CD8-positive, alpha-beta memory T cell (primary cell): ENCODE data around the gene PPM1H. TPM values are rescaled to one million over a fixed set of nuclear protein-coding genes. Genes with fewer than 3 reads are reported as not detected.

ENCODE experiments used
- CTCF ChIA-PET: fragments of 350-600 bp; sonication (Branson Sonifier 250); formaldehyde crosslinking; loops from one replicate; lab custom pipeline; 2021; ENCODE audit warnings: antibody characterized with exemption; lab: Charles Lee
- POLR2A ChIA-PET: fragments of 350-600 bp; sonication (Branson Sonifier 250); formaldehyde crosslinking; loops from one replicate; lab custom pipeline; 2021; ENCODE audit warnings: antibody characterized with exemption; lab: Charles Lee
- DNase-seq, 5 donors: peaks; one replicate each; pipeline versions ENCODE4 v3.0.0 to v3.0.0-alpha.2; 2020 to 2022; ENCODE audit warnings: mixed read lengths in 1 of 5
- H3K27ac ChIP-seq: one replicate; pipeline ENCODE4 v1.7.0; 2013; ENCODE audit warnings: low read depth, mild to moderate bottlenecking, low read length, moderate library complexity
- H3K27me3 ChIP-seq: 2 replicates; pipeline ENCODE4 v1.7.0; 2013; ENCODE audit warnings: low read length, mild to moderate bottlenecking; ENCODE audit not compliant: insufficient read depth, poor library complexity, severe bottlenecking
- H3K36me3 ChIP-seq: 2 replicates; pipeline ENCODE4 v1.7.0; 2013; ENCODE audit warnings: mild to moderate bottlenecking, low read length, moderate library complexity; ENCODE audit not compliant: insufficient read depth
- H3K4me1 ChIP-seq: 2 replicates; pipeline ENCODE4 v1.7.0; 2013; ENCODE audit warnings: mild to moderate bottlenecking, low read length, moderate library complexity; ENCODE audit not compliant: insufficient read depth
- H3K4me3 ChIP-seq: 2 replicates; pipeline ENCODE4 v1.7.0; 2013; ENCODE audit warnings: mild to moderate bottlenecking, low read length
- H3K9me3 ChIP-seq: 2 replicates; pipeline ENCODE4 v1.7.0; 2013; ENCODE audit warnings: mild to moderate bottlenecking, low read length
- H3K27ac Mint-ChIP-seq, 8 donors: one replicate each; pipeline ENCODE4 v1.8.0; 2020 to 2021; ENCODE audit warnings: mixed read lengths in 8 of 8, mild to moderate bottlenecking in 6 of 8, inconsistent platforms in 3 of 8, moderate library complexity in 3 of 8
- H3K27me3 Mint-ChIP-seq, 2 donors: one replicate each; pipeline ENCODE4 v1.8.0; 2020 to 2021; ENCODE audit warnings: mixed read lengths in 2 of 2, mild to moderate bottlenecking in 1 of 2, moderate library complexity in 1 of 2
- H3K36me3 Mint-ChIP-seq, 3 donors: one replicate each; pipeline ENCODE4 v1.8.0; 2020 to 2021; ENCODE audit warnings: mixed read lengths in 3 of 3, inconsistent platforms in 1 of 3, mild to moderate bottlenecking in 1 of 3
- H3K4me1 Mint-ChIP-seq, 3 donors: one replicate each; pipeline ENCODE4 v1.8.0; 2020 to 2021; ENCODE audit warnings: mixed read lengths in 3 of 3, inconsistent platforms in 1 of 3, mild to moderate bottlenecking in 1 of 3
- H3K4me3 Mint-ChIP-seq, 7 donors: one replicate each; pipeline ENCODE4 v1.8.0; 2020 to 2021; ENCODE audit warnings: mixed read lengths in 7 of 7, mild to moderate bottlenecking in 6 of 7, moderate library complexity in 4 of 7, inconsistent platforms in 2 of 7
- H3K9me3 Mint-ChIP-seq, 5 donors: one replicate each; pipeline ENCODE4 v1.8.0; 2020 to 2022; ENCODE audit warnings: mixed read lengths in 5 of 5, mild to moderate bottlenecking in 3 of 5, moderate library complexity in 2 of 5, inconsistent platforms in 1 of 5
- polyA plus RNA-seq: library from polyadenylated mRNA; unstranded; fragments of 300-500 nt; fragmentation: Illumina TruSeq; gene quantifications from one replicate; pipeline ENCODE4 v1.2.3, GENCODE V29; 2021
- total RNA-seq, 2 experiments: library from RNA; stranded (reverse); gene quantifications; one replicate each; pipeline ENCODE4 v1.2.3, GENCODE V29; 2021

PPM1H gene
- total and polyA plus RNA-seq, 3 experiments from 2014 or later: 0.13 TPM; not detected in 1

DNA sequence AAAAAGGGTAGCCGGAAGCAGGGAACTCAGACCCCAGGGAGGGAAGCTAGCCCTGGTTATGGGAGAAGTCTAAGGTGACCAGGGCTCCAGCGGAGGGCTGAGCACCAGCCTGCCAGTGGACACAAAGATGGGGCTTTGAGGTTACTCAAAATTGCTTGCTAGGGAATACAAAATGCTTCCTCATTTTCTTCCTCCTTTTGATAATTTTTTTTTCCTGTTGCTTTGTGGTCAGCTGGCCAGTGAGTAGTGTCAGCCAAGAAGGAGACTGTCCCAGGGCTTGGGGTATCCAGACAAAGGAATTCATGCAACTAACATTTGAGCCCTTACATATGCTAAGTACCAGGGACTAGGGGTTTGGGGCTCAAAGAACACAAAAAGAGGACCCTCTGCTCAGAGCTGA lies 206.2 kb downstream of the PPM1H start:
- Mint-ChIP-seq H3K36me3 (no peaks in the 10 kb centered on the region), H3K4me1 (no peaks in the 10 kb centered on the region), H3K9me3 (no peaks in the 10 kb centered on the region), H3K27ac (peak overlapping the region in 1 of 8 donors; percentile 15), H3K27me3 (peaks cover 0 to 3% of the 10 kb centered on the region in 2 donors), H3K4me3 (no peak overlapping the region)
- no peak for DNase-seq
- Histone ChIP-seq H3K27ac (no peak overlapping the region), H3K9me3 (no peaks in the 10 kb centered on the region), H3K4me1 (no peaks in the 10 kb centered on the region), H3K4me3 (no peak overlapping the region), H3K27me3 (no peaks in the 10 kb centered on the region), H3K36me3 (no peaks in the 10 kb centered on the region)
- ChIA-PET POLR2A (no interaction called here), CTCF (interaction anchor here (0.9 to 1.2 kb wide), 2 partner anchors 9 to 147 kb away, joined by 3 read pairs; no protein-coding TSS in a partner anchor)

DNA sequence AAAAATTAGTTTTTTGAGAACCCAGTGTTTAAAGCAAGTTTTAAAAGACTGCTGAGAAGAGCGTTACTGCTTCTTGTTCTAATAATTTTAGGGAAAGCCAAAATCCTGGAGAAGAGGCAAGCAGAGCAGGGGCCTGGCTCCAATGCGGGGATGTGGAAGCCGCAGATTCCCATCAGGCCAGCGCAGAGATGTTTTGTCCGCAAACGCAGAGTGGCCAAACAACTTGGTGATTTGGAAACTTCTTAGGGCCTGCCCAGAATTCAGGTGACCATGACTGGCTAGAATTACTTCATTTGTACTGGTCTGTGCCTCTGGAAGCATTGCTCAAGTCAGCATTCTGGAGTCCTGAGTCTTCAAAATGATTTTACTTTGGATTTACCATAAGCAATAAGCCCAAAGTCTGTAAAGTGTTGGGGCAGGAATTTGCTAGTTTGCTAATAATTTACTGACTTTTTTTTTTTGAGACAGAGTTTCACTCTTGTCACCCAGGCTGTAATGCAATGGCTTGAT lies 208.4 kb downstream of the PPM1H start:
- peaks cover 0 to 3% of the 10 kb centered on the region in 2 donors for H3K27me3 Mint-ChIP-seq
- no peaks in the 10 kb centered on the region for H3K27me3 ChIP-seq
- no peaks in the 10 kb centered on the region for H3K4me1 Mint-ChIP-seq
- no peak overlapping the region for H3K4me3 Mint-ChIP-seq
- H3K4me3 ChIP-seq: no peak overlapping the region
- H3K9me3 ChIP-seq: no peaks in the 10 kb centered on the region
- ChIA-PET POLR2A (interaction anchor here (0.7 kb wide), 1 partner anchor 117 kb away, joined by 3 read pairs; no protein-coding TSS in a partner anchor), CTCF (no interaction called here)
- H3K36me3 Mint-ChIP-seq: no peaks in the 10 kb centered on the region
- no peaks in the 10 kb centered on the region for H3K9me3 Mint-ChIP-seq
- no peaks in the 10 kb centered on the region for H3K36me3 ChIP-seq
- H3K27ac ChIP-seq: no peak overlapping the region
- no peak overlapping the region for H3K27ac Mint-ChIP-seq
- DNase-seq: no peak
- no peaks in the 10 kb centered on the region for H3K4me1 ChIP-seq

DNA sequence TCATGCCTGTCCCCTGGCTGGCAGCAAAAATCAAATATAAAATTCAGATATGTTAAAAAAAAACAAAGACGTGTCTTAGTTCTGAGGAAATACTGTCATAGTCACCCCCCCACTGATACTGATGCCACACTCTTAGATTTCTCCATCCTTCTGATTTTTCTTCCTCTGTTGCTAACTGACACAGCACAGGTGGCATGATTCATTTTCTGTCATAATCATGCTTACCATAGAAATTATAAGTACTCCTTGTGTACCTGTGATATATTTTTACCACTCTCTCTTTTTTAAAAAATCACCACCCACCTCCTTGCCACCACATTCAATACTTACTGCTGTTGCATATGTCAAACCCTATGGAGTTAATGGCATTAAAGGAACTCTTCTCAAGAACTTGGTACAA lies 209.2 kb downstream of the PPM1H start:
- Mint-ChIP-seq H3K4me1 (no peaks in the 10 kb centered on the region), H3K27me3 (peaks cover 0 to 5% of the 10 kb centered on the region in 2 donors), H3K4me3 (no peak overlapping the region), H3K36me3 (no peaks in the 10 kb centered on the region), H3K27ac (no peak overlapping the region), H3K9me3 (no peaks in the 10 kb centered on the region)
- no peaks in the 10 kb centered on the region for H3K36me3 ChIP-seq
- CTCF ChIA-PET: no interaction called here
- H3K4me3 ChIP-seq: no peak overlapping the region
- DNase-seq: no peak
- POLR2A ChIA-PET: no interaction called here
- H3K4me1 ChIP-seq: no peaks in the 10 kb centered on the region
- H3K27ac ChIP-seq: no peak overlapping the region
- no peaks in the 10 kb centered on the region for H3K9me3 ChIP-seq
- no peaks in the 10 kb centered on the region for H3K27me3 ChIP-seq

DNA sequence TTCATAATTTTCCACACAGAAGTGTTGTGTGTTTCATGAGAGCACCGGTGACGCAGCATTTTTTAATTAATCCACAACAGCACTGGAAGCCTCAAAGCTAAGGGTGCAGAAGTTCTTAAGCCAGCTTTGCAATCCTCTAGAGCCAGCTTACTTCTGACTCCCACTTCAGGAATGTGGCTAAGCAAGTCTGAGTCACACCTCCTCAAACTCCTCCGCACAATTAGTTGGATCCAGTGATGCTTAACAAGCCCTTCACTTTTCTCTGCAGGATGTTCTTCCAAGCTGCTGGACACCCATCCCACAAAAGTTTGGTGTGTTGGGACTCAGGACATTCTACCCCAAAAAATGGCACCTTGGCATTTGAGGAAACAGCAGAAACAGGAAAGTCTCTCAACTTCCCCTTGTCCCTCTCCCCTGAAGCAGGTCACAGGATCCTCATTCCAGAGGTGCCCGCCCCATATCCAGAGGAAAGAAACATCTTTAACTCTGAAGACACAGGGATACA lies 210.0 kb downstream of the PPM1H start:
- no peaks in the 10 kb centered on the region for H3K9me3 ChIP-seq
- H3K27me3 ChIP-seq: no peaks in the 10 kb centered on the region
- POLR2A ChIA-PET: no interaction called here
- no peak overlapping the region for H3K4me3 ChIP-seq
- Mint-ChIP-seq H3K27me3 (peaks cover 0 to 5% of the 10 kb centered on the region in 2 donors), H3K4me3 (no peak overlapping the region), H3K4me1 (no peaks in the 10 kb centered on the region), H3K9me3 (no peaks in the 10 kb centered on the region), H3K27ac (no peak overlapping the region), H3K36me3 (no peaks in the 10 kb centered on the region)
- H3K27ac ChIP-seq: no peak overlapping the region
- DNase-seq: no peak
- no peaks in the 10 kb centered on the region for H3K4me1 ChIP-seq
- CTCF ChIA-PET: no interaction called here
- no peaks in the 10 kb centered on the region for H3K36me3 ChIP-seq

DNA sequence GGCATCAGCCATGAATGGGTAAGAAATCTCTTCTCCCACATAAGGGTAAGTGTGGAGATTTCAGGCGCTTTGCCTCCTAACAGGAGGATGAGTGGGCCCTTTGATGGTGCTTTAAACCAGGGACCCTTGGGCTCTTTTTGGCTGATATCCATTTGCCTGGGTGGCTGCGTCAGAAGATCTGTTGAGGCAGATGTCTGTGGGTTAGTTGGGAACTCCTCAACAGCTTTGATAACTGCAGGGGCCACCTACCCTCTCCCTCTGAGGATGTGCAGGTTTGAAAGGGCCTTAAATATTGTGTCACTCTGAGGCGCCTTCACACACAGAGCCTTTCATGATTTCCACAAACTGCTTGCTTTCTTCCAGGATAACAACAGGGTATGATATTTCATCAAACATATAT lies 210.7 kb downstream of the PPM1H start:
- Histone ChIP-seq H3K4me1 (no peaks in the 10 kb centered on the region), H3K27me3 (no peaks in the 10 kb centered on the region), H3K9me3 (no peaks in the 10 kb centered on the region), H3K27ac (no peak overlapping the region), H3K4me3 (no peak overlapping the region), H3K36me3 (no peaks in the 10 kb centered on the region)
- Mint-ChIP-seq H3K36me3 (no peaks in the 10 kb centered on the region), H3K27ac (no peak overlapping the region), H3K27me3 (peaks cover 0 to 5% of the 10 kb centered on the region in 2 donors), H3K4me1 (no peaks in the 10 kb centered on the region), H3K9me3 (no peaks in the 10 kb centered on the region), H3K4me3 (no peak overlapping the region)
- ChIA-PET CTCF (no interaction called here), POLR2A (no interaction called here)
- no peak for DNase-seq

DNA sequence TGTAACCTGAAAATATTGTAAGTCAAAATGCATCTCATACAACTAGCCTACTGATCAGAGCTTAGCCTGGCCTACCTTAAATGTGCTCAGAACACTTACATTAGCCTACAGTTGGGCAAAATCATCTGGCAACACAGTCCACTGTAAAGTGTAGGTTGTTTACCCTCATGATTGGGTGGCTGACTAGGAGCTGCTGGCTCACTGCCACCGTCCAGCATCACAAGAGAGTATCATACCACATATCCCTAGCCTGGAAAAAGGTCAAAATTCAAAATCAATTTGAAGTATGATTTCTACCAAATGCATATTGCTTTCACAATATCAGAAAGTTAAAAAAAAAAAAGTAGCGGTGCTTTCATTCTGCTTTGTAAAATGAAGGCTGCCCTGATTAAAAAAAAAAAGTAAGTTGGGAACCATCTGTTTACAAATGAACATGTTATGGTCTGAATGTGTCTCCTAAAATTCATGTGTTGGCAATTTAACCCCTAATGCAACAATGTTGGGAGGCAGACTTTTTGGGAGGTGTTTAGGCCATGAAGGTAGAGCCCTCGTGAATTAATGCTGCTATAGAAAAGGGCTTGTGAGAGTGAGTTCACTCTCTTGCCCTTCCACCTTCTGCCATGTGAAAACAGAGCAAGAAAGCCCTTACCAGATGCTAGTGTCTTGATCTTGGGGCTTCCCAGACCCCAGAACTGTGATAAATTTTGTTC lies 211.8 kb downstream of the PPM1H start:
- Mint-ChIP-seq H3K4me3 (no peak overlapping the region), H3K9me3 (no peaks in the 10 kb centered on the region), H3K27me3 (peaks cover 0 to 4% of the 10 kb centered on the region in 2 donors), H3K36me3 (no peaks in the 10 kb centered on the region), H3K27ac (no peak overlapping the region), H3K4me1 (no peaks in the 10 kb centered on the region)
- Histone ChIP-seq H3K36me3 (no peaks in the 10 kb centered on the region), H3K4me3 (no peak overlapping the region), H3K27me3 (no peaks in the 10 kb centered on the region), H3K9me3 (no peaks in the 10 kb centered on the region), H3K4me1 (no peaks in the 10 kb centered on the region), H3K27ac (no peak overlapping the region)
- ChIA-PET POLR2A (no interaction called here), CTCF (no interaction called here)
- no peak for DNase-seq

DNA sequence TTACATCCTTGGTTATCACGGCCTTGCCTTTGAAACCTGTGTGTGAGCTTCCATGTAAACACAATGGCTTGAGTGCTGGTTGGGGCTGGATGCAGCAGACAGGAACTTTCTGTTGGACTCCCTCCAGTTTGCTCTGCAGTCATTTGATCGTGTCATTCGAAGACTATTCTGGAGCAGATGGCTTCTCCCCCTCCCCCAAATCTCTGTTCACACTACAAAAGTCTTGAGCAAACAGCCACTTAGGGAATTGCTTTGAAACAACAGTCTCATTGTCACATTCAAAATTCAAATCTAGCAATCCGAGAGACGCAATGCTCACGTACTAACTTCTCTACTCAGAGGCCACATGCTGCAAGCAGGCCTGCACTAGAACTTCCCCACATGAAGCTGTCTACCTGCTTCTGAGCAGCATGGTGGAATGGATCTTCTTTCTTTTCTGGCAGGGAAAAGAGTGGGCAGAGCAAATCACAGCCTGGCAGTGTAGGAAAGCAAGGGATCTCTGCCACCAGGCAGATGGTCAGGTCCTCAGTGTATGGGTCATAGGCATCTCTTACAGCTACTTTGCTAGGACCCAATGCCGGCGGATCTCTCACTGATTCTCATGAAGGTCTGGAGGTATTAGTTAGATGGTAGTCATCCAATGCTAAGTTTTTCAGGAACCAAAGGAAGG lies 214.2 kb downstream of the PPM1H start:
- POLR2A ChIA-PET: no interaction called here

DNA sequence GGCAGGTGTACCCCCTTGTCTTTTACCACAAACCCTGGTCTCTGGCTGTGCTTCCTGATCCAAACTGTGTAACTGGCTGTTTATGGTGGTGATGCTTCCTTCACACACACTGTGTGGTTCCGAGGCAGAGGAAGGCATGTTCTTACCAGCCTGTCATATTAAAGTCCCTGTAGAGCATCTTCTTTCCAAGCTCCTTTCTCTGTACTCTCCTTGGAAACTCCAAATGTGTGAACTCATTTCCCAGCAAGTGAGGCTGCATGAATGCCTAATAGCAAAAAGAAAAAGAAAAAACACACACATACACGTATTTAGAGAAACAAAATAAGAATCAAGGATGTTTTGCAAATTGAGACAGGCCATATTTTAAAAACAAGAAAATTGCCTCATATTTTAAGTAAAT lies 214.9 kb downstream of the PPM1H start:
- CTCF ChIA-PET: no interaction called here
- H3K4me1 Mint-ChIP-seq: no peaks in the 10 kb centered on the region

More for the DNA sequence above, 214.2 kb downstream of the PPM1H start:
- Histone ChIP-seq H3K9me3 (no peaks in the 10 kb centered on the region), H3K27me3 (no peaks in the 10 kb centered on the region), H3K27ac (no peak overlapping the region), H3K4me3 (no peak overlapping the region), H3K4me1 (no peaks in the 10 kb centered on the region), H3K36me3 (no peaks in the 10 kb centered on the region)
- CTCF ChIA-PET: no interaction called here
- Mint-ChIP-seq H3K27me3 (peaks cover 0 to 2% of the 10 kb centered on the region in 2 donors), H3K4me1 (no peaks in the 10 kb centered on the region), H3K27ac (no peak overlapping the region), H3K36me3 (no peaks in the 10 kb centered on the region), H3K9me3 (no peaks in the 10 kb centered on the region), H3K4me3 (no peak overlapping the region)
- no peak for DNase-seq

More for the DNA sequence above, 214.9 kb downstream of the PPM1H start:
- peaks cover 0 to 2% of the 10 kb centered on the region in 2 donors for H3K27me3 Mint-ChIP-seq
- H3K27ac Mint-ChIP-seq: peak overlapping the region in 1 of 8 donors; percentile 0
- POLR2A ChIA-PET: no interaction called here
- no peaks in the 10 kb centered on the region for H3K9me3 Mint-ChIP-seq
- H3K4me3 ChIP-seq: no peak overlapping the region
- no peaks in the 10 kb centered on the region for H3K36me3 Mint-ChIP-seq
- H3K9me3 ChIP-seq: no peaks in the 10 kb centered on the region
- DNase-seq: no peak
- H3K4me3 Mint-ChIP-seq: no peak overlapping the region
- no peaks in the 10 kb centered on the region for H3K4me1 ChIP-seq
- no peaks in the 10 kb centered on the region for H3K36me3 ChIP-seq
- H3K27me3 ChIP-seq: no peaks in the 10 kb centered on the region
- H3K27ac ChIP-seq: no peak overlapping the region
